ENCODE data around the gene CDT1.
"Not testable (repeated sequence)": the region's sequence is repeated elsewhere in the genome, so short reads cannot be mapped to it uniquely, and the experiment has no call there.

The CDT1 gene

DNA sequence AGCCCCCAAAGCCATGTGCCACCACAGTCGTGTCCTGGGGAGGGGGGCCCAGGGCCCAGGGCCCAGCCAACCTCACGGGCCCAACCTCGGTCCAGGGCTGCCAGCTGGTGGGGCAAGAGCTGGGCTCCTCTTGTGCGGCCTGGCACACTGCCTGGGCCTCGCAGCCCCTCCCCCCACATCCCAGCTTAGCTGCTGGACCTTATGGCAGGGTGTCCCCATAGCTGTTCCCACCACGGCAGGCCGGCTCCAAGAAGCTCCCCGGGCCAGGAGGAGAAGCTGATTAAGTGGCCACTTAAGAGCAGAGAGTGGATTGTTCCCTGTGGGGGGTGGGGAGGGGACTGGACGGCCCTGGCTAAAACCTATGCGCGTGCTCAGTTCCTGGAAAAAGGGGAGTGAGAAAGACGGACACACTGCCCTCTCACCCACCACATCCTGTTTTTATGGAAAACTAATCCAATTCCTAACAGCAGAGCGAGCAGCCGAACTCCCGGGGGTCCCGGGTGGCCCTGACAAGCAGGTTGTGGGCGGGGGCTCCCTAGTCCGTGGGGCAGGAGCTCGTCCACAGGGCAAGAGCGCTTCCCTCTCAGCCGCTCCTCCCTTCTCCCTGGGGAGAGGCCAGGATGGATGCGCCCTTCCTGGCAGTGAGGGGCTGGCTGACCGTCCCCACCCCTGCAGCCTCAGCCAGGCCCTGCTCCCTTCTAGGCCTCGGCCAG is 35.4 kb upstream of the CDT1 start:
- in situ Hi-C loops (cut with MboI; ENCODE audit: low sequenced_read_pairs), result no loop called here

DNA sequence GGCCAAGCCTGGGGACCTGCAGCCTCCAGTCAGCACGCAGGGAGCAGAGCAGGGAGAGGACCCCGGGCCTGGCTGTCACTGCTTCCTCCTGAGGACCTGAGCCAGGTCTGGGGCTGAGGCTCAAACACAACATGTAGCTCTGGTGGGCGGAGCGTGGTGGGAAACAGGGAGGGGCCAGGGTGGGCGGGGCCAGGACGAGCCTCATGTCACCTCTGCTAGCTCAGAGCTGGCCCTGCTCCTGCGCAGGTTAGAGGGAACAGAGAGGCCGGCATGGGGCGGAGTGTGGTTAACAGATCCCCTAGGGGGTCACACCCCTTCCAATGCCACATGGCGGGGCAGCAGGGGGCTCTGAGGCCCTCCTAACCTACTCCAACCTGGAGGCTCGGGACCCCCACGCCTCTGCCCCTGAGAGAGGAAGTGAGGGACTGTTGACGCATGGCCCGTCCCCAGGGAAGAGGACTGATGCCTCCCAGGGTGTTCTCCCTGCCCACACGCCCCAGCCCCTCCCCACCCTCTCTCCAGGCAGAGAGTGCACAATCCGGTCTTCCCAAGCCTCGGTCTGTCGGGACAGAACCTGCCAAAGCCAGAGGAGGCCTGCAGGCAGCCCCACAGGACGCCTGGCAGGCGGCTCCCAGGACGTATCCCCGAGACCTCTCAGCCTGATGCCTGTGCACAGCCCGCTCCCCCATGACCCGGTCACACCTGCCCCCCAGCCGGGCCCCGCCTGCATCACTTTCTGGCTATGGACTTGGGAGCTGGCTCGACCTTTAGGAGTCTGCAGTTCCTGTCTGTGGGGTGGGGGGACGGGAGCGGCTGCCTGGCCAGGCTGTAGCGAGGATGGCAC is 33.8 kb upstream of the CDT1 start:
- in situ Hi-C loops (cut with MboI; ENCODE audit: low sequenced_read_pairs), result no loop called here

DNA sequence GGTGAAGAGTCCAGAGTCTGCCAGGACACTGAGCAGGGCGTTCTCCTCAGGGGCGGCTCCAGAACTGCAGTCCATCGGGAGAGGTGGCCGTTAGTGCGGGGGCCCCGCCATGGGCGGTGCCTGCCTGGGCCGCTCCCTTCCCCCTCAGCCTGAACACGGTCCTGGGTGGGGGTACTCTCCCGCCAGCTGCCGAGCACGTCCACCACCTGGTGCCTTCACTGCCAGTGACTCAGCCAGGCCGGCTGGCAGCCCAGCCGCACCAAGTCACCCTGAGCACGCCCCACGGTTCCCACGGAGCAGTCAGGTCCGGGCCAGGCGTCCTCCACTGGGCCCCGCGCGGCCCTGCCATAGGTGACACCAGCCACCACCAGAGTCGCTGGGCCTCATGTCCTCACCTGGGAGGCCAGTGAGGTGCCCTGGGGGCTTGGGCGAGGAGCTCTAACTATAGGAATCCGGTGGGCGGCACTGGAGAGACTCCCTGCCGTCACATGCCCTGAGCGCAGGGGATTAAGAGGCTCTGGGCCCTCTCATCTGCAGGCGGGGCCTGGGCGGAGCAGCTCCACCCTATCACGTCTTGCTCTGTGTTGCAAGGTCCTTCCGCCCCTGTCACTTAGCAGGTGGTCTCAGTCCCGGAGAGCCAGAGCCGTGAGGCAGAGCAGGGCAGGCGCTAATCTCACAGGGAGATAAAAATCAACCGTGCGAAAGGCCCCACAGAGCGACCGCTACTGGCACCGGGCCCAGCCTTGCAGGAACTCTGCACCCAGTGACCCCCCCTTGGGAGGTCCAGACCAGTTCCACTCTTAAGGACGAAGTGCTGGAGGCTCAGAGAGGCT is 32.9 kb upstream of the CDT1 start:
- in situ Hi-C loops (cut with MboI; ENCODE audit: low sequenced_read_pairs), result no loop called here

DNA sequence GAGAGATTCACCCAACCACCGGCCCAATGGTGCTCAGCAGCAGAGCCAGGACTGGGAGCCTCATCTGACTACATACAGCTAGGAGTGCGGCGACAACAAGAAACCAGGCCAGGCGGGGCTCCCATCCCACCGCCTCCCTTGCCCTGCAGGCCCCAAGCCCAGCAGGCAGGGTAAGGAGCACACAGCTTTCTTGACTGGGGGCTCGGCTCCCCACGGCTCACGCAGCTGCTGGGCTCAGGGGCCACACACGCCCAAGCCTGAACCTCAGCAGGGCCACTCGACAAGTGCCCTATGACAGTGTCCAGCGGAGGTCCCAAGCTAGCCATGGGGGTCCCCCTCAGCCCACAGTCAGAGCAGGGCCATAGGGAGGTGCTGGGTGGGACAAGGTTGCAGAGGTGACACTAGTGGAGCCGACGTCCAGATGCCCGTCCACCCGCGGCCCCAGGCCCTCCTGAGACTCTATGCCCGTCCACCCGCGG is 32.3 kb upstream of the CDT1 start:
- in situ Hi-C loops (cut with MboI; ENCODE audit: low sequenced_read_pairs), result no loop called here

DNA sequence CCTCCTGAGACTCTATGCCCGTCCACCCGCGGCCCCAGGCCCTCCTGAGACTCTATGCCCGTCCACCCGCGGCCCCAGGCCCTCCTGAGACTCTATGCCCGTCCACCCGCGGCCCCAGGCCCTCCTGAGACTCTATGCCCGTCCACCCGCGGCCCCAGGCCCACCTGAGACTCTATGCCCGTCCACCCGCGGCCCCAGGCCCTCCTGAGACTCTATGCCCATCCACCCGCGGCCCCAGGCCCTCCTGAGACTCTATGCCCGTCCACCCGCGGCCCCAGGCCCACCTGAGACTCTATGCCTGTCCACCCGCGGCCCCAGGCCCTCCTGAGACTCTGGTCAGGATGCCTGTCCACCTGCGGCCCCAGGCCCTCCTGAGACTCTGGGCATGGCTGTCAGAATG is 31.8 kb upstream of the CDT1 start:
- in situ Hi-C loops (cut with MboI; ENCODE audit: low sequenced_read_pairs), result not testable (repeated sequence)

DNA sequence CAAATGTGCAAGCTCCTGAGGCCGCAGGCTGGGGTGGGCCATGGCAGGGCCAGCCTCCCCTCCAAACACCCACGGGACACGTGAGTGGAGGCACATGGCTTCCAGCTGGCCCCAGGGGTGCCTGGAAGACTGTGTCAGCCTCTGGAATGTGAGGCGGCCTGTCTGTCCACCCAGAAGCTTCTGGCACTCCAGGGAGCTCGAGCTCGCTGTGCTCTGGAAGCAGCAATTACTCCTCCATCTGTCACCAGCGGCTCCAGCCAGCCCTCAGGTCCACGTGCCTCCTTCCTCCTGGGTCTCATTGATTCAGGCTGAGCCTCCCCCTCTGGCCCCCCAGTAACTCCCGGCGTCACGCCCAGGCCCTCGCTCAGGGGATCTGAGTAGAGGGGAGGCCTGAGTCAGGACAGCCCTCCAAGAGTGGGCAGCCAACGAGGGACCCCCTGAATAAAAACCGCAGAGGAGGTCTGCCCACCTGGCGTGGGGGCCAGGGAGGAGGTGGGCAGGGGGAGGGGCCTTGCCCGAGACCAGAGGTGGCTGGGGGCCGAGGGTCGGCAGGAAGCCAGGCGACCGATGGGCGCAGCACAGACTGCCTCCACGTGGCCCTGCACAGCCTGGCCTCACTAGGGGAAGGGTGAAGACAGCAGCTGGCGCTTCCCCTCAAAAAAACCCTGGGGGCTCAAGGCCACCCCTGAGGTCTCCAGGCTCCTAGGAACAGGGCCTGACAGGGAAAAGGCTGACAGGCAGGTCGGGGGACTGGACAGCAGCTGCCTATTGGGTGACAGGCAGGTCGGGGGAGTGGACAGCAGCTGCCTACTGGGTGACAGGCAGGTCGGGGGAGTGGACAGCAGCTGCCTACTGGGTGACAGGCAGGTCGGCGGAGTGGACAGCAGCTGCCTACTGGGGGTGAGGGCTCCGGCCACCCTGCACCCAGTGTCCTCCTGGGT is 30.4 kb upstream of the CDT1 start:
- in situ Hi-C loops (cut with MboI; ENCODE audit: low sequenced_read_pairs), result no loop called here

DNA sequence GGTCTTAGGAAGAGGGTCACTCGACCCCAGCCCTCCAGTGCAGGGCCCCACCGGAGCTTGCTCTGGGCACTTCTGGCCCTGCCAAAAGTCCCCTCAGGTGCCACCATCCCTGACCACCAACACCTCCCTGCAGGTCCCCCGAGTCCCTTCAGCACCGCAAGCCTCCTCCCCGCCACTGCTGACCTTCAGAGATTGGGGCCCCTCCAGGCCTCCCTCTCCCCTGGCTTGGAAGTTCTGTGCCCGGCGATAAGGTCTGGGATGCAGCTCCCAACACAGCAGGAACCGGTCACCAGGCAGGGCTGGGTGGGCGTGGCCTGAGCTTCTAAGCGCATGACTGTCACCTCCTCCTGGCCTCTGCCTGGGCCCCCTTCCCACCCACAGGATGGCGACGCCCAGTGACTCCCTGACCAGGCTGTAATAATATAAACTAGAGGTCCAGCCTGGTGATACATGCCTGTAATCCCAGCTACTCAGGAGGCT is 29.7 kb upstream of the CDT1 start:
- in situ Hi-C loops (cut with MboI; ENCODE audit: low sequenced_read_pairs), result no loop called here

DNA sequence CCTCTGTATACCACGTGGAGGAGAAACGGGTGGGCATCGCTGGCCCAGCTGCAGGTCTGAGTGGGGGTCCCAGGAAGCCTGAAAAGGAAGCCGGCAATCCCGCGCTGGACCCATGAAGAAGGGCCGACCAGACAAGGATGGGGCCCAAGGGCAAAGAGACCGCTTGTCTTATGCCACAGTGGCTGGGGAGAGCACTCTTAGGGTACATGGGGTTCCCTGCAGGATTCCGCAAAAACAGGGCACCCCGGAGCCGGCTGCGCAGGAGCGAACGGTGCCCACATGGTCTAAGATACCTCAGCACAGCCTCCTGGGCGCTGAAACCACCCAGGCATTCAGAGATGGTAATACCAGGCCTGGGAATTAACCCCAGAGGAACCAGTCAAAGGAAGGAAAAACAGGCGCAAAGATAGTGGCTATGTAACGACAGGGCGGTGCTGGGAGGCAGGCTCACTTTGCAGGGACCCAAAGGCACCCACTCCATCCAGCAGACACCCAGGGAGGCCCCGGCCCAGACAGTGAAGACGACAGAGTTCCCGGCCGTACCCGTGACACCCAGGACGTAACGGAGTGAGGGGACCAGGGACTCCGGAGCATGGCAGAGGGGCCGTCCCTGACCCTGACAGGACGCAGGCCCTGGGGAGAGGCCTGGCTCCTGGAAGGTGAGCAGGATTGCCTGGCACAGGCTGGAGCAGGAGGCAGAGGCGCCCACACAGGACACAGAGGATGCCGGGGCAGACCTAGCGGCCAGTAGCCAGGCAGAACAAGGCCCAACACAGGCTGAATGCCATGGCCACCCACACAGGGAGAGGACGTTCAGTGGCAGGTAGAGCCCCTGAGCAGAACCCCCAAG is 28.8 kb upstream of the CDT1 start:
- in situ Hi-C loops (cut with MboI; ENCODE audit: low sequenced_read_pairs), result no loop called here

DNA sequence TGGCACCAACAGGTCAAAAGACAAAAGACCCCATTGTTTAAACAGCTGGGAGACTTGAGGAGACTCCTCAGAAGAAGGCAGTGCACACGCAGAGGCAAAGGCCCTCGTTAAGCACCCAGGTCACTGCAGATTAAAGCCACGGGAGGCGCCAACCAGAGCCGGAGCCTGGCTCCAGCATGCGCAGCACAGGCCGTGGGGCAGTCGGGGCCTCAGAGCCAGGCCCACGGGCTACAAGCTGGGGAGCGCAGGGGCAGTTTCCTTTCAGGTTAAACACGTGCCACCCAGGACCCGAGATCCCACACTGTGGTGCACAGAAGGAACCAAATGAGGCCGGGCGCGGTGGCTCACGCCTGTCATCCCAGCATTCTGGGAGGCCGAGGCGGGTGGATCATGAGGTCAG is 27.8 kb upstream of the CDT1 start:
- in situ Hi-C loops (cut with MboI; ENCODE audit: low sequenced_read_pairs), result no loop called here

DNA sequence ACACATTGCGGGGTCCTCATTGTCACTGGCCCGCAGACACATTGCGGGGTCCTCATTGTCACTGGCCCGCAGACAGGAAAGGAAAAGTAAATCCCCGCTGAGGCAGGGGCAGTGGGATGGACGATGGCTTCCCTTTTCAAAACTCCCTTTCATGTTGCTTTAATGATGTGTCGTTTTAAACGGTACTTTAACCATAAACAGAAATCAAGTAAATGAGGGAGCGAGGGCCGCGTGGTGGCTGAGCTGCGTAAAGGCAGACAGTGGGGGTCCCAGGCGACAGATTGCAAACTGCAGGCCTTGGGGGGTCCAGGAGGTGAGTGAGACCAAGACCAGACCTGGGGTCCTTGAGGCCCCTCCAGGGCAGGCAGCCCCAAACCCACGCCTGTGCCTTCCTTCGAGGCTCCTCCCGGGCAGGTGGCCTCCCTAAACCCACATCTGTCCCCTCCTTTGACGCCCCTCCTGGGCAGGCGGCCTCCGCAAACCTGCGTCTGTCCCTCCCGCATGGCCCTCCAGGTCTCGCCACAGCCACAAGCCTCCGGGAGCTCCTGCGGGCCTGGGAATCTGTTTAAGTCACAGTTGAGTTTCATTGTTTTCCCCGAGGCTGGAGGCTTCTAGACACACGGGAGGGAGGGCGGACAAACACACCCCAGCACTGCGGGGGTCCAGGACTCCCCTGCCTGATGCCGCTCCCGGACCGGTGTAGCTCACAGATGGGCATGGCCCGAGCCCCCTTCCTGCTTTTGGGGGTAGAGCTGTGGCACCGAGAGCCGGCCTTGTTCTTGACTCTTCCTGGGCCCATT is 25.9 kb upstream of the CDT1 start:
- in situ Hi-C loops (cut with MboI; ENCODE audit: low sequenced_read_pairs), result no loop called here

DNA sequence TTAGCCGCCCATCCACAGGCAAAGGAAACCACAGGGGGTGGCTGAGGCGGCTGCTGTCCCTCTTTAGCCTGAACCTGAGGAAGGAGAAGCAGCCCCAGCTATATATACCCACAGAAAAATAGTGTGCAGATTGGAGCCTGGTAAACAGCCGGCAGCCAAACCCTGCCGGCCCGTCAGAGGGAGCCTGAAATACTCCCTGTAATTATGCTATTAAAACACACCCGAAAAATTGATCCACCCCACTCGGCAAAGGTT is 25.4 kb upstream of the CDT1 start:
- in situ Hi-C loops (cut with MboI; ENCODE audit: low sequenced_read_pairs), result no loop called here

DNA sequence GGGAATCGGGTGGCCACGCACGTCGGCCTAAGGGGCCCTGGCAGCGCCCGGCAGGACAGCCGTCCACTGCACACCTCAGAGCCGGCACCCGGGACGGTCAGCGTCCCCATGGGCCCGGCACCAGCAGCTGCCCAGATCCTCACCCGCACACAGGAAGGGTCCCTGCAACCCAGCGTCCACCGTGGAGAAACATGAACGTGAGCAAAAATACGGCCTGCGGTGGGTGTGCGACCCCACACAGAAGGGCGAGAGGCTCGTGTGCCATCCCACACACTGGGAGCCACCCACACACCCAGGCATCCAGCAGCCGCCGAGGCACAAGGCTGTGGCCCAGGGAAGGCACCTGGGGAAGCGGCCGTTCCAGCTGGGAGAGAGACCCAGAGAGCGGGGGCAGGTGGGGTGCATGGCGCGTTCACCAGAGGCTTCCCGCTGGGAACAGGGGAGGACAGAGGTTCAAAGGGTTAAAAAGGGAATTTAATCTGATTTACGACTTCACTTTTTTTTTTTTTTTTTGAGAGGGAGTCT is 25.0 kb upstream of the CDT1 start:
- in situ Hi-C loops (cut with MboI; ENCODE audit: low sequenced_read_pairs), result no loop called here

DNA sequence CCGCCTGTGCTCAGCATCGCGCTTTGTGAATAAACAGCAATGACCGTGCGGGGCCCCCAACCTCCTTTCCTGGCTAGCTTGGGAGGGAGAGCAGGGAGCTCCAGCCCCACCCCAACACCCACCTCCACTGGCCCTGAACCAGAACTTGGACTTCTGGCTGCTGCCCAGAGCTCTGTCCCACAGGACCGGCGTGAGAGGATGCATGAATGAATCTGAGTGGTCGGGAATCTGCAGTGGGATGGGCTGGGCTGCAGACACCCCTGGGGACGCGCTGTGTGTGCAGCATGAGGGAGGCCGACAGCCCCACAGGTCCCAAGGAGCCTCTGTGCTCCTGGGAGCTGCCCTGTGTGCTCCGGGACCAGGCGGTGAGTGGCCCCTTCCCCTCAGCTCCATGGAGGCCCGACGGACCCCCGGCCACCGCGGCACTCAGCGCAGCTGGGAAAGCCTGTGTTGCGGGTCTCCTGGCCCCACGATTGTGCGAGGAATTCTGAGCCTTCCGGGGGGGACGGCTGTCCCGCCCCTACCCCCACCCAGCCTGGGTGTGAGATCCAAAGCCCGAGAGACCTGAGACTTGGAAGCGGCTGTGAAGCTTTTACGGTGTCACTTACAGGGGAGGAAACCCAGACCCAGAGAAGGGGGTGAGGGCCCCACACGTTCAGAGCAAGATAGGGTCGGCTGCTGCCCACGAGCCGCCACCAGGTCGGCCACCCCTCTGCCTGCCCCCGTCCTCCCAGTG is 24.0 kb upstream of the CDT1 start:
- in situ Hi-C loops (cut with MboI; ENCODE audit: low sequenced_read_pairs), result no loop called here

DNA sequence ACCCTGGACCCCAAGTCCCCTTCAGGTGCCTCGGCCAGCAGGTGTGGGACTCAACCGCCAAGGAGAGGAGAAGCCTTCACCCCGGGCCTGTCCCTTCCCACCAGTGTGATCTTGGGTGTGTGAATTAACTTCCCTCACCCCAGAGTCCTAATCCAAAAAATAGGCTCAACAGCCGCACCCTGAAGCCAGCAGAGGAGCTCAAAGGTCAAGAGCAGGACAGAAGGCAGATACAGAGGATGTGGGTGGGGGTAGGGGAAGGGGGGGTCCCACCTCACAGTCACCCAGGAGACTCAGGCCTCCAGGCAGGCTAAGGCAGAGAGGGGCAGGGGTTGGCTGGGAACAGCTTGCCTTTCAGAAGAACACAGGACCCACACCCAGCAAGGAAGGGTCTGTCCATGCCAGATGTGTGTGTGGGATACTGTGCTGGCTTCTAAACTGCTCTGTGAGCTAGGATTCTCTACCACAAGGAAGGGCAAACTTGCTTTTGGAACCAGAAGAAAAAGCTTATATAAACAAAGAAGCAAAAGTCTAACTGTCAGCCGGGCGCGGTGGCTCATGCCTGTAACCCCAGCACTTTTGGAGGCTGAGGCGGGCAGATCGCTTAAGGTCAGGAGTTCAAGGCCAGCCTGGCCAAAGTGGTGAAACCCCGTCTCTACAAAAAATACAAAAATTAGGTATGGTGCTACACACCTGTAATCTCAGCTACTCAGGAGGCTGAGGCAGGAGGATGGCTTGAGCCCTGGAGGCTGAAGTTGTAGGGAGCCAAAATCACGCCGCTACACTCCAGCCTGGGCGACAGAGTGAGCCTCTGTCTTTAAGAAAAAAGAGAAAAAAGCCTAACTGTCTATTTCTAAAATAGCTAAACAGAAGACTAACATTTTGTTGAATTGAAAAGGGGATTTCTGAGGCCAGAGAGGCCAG is 23.2 kb upstream of the CDT1 start:
- in situ Hi-C loops (cut with MboI; ENCODE audit: low sequenced_read_pairs), result no loop called here

DNA sequence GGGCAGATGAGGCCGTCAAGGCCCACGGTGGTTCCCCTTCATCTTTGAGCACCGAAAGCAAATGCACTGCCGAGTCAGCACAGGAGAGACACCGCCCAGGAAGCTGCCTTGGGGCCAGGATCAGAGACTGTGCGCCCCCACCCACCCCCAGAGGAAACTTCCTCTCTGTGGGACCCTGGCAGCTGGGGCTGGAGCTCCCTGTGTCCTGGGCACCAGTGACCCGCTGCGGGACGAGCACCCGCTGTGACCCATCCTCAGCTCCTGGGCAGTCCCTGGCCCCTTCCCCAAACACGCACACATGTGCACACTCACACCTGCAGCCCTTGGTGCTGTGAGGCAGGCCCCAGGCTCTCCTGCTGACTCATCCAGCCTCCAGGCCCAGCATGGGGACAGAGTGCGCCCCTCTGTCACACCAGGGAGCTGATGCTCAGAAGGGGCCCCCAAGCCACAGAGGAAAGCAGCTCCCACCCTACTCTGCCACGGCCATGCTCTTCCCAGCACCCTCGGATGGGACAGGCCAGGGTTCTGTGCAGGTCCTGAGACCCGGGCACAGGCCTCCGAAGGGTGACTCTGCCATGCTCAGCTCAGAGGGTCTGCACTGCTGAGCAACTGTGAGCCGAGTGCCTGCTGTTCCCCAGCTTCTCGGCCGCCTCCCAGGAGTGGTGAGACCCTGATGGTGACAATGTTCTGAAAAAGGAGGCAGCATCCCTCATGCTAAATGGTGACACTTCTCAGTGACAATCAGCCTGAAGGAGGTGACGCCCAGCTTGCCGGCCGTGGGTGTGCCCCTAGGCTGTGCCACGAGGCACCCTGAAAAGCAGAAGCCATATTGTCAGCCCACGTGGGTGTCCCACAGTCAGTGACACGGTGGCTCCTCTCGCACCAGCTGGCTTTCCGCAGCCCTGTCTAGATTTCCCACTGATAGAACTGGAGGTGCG is 22.2 kb upstream of the CDT1 start:
- in situ Hi-C loops (cut with MboI; ENCODE audit: low sequenced_read_pairs), result no loop called here

Measured in HL-60/S4 (cell line).